K562 (cell line): ENCODE results near the gene DNM1.

Source experiments
- CTCF ChIP-seq, 3 experiments: IDR thresholded peaks in 2 of 3; conservative IDR thresholded peaks in 1 of 3; 2 replicates each; pipeline ENCODE4 v1.5.1; 2011 to 2012; ENCODE audit warnings: low read length in 3 of 3, mild to moderate bottlenecking in 3 of 3, control low read depth in 2 of 3, improper control_type of control experiment in 1 of 3, inconsistent platforms in 1 of 3, low read depth in 1 of 3, mixed read lengths in 1 of 3, moderate library complexity in 1 of 3; ENCODE audit not compliant: insufficient read depth in 2 of 3
- HDAC6 ChIP-seq: IDR thresholded peaks from 2 replicates; pipeline ENCODE4 v1.6.1; 2012; ENCODE audit warnings: low read depth, mild to moderate bottlenecking, control low read depth, inconsistent platforms, low read length, moderate library complexity
- ZNF655 ChIP-seq: fragments of 250-450 bp; sonication (Bioruptor Pico); IDR thresholded peaks from 2 replicates; pipeline ENCODE4 v1.5.0; 2021

- TF ChIP-seq CTCF (IDR thresholded peaks at IDR 0.05 in 2 of 3, conservative IDR thresholded peaks at IDR 0.05 in 1 of 3; ENCODE audit: insufficient read depth in 2 of 3, low read depth in 1 of 3, low read length in 3 of 3) = no peak
- TF ChIP-seq HDAC6 = no peak
- no peak for TF ChIP-seq ZNF655 (CRISPR knock-in tag)
Measured at GRCh38 chr9:128193469-128194096, 9.6 kb upstream of the DNM1 start.
